NCI-H2227 treated with DMSO at 0.1 percent for 48 hours (cell line): ENCODE measurements around the gene WWC1.
"Not testable (repeated sequence)": the region's sequence is repeated elsewhere in the genome, so short reads cannot be mapped to it uniquely, and the experiment has no call there.

ENCODE experiments used
- DNase-seq: peaks from one replicate; lab custom pipeline; 2025; lab: John Stamatoyannopoulos, UW

WWC1 gene

GRCh38 chr5:168286386-168286785 is 5.1 kb upstream of the WWC1 start:
- no peak for DNase-seq

GRCh38 chr5:168286863-168287262 is 4.6 kb upstream of the WWC1 start:
- not testable (repeated sequence) for DNase-seq

GRCh38 chr5:168287362-168287761 is 4.1 kb upstream of the WWC1 start:
- no peak for DNase-seq

- no peak for DNase-seq
These were observed 2.8 kb upstream of the WWC1 start for GRCh38 chr5:168288349-168289245.

GRCh38 chr5:168290902-168291341 is 523 bp upstream of the WWC1 start:
- no peak for DNase-seq

GRCh38 chr5:168291964-168292785 is 730 bp downstream of the WWC1 start:
- no peak for DNase-seq

GRCh38 chr5:168292786-168293696 is 1.6 kb downstream of the WWC1 start:
- DNase-seq: no peak

GRCh38 chr5:168295574-168296201 is 4.2 kb downstream of the WWC1 start:
- no peak for DNase-seq

- DNase-seq: no peak
These were observed 5.2 kb downstream of the WWC1 start for GRCh38 chr5:168296682-168297081.

GRCh38 chr5:168298949-168299348 is 7.5 kb downstream of the WWC1 start:
- DNase-seq: no peak

GRCh38 chr5:168299372-168299771 is 7.9 kb downstream of the WWC1 start:
- no peak for DNase-seq

GRCh38 chr5:168300326-168301182 is 9.1 kb downstream of the WWC1 start:
- DNase-seq: peak; percentile 16

GRCh38 chr5:168301593-168302390 is 10.3 kb downstream of the WWC1 start:
- DNase-seq: no peak

- no peak for DNase-seq
These were observed 11.3 kb downstream of the WWC1 start for GRCh38 chr5:168302785-168303184.

GRCh38 chr5:168303393-168304025 is 12.1 kb downstream of the WWC1 start:
- DNase-seq: no peak

GRCh38 chr5:168304349-168304748 is 12.9 kb downstream of the WWC1 start:
- DNase-seq: no peak

GRCh38 chr5:168305281-168305680 is 13.8 kb downstream of the WWC1 start:
- DNase-seq: no peak

- no peak for DNase-seq
These were observed 15.6 kb downstream of the WWC1 start for GRCh38 chr5:168307022-168307421.

- DNase-seq: no peak
These were observed 16.6 kb downstream of the WWC1 start for GRCh38 chr5:168307925-168308584.
